Measurements from ENCODE around the gene RNFT2. TPM values are rescaled to one million over a fixed set of nuclear protein-coding genes. Genes with fewer than 3 reads are reported as not detected.

RNFT2 gene
- total RNA-seq, 2 donors from 2014 or later, result 6.3 to 11.8 TPM

DNA sequence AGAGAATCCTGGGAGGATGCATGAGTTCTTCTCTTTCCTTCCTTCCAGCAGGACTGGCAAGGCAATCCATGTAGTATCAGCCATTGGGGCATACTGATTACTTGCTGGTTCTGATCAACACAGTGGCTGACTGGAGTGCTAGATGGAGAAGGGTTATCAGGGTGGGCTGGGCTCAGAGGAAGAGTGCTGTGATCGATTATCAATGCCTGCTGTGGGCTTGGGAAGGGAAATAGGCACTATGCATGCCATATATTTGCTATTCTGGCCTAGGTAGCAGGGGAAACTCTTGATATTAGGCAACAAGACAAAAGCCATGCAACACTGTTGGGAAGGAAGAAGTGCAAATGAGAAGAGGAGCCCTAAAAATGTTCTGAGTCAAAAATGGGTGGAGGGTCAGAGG lies 97.4 kb downstream of the RNFT2 start:
- Histone ChIP-seq H3K27me3 (no peaks in the 10 kb centered on the region), H3K36me3 (no peaks in the 10 kb centered on the region), H3K9ac (ENCODE audit: low read depth in 2 of 2, low read length in 2 of 2) (no peak overlapping the region), H3K27ac (no peak overlapping the region), H3K9me3 (no peaks in the 10 kb centered on the region), H3K4me1 (no peaks in the 10 kb centered on the region), H3K4me3 (no peak overlapping the region)
- TF ChIP-seq, protein P1, sequence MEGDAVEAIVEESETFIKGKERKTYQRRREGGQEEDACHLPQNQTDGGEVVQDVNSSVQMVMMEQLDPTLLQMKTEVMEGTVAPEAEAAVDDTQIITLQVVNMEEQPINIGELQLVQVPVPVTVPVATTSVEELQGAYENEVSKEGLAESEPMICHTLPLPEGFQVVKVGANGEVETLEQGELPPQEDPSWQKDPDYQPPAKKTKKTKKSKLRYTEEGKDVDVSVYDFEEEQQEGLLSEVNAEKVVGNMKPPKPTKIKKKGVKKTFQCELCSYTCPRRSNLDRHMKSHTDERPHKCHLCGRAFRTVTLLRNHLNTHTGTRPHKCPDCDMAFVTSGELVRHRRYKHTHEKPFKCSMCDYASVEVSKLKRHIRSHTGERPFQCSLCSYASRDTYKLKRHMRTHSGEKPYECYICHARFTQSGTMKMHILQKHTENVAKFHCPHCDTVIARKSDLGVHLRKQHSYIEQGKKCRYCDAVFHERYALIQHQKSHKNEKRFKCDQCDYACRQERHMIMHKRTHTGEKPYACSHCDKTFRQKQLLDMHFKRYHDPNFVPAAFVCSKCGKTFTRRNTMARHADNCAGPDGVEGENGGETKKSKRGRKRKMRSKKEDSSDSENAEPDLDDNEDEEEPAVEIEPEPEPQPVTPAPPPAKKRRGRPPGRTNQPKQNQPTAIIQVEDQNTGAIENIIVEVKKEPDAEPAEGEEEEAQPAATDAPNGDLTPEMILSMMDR (IDR thresholded peaks at IDR 0.05), result no peak
- DNase-seq, result no peak
- intact Hi-C loops (cut with DNase I), result no loop called here

DNA sequence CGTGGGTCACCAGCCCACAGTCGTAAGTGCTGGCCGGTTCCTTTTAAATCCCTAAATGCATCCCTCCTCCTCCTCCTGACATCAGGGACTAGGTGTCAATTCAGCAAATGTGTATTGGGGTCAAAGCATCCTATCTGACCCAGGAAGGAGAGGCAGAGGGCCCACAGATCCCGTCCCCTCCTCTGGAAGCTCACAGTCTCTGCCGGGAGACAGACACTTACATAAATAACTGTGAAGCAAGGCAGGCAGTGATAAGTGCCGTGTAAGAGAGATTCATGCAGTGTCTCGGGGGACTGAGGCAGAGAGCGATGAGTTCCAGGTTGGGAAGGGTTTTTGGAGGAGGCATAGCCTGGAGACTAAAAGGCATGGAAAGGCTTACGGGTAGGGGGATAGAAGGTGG lies 99.0 kb downstream of the RNFT2 start:
- Histone ChIP-seq H3K4me3 (no peak overlapping the region), H3K9ac (ENCODE audit: low read depth in 2 of 2, low read length in 2 of 2) (no peak overlapping the region), H3K36me3 (no peaks in the 10 kb centered on the region), H3K27ac (no peak overlapping the region), H3K9me3 (no peaks in the 10 kb centered on the region), H3K4me1 (no peaks in the 10 kb centered on the region), H3K27me3 (no peaks in the 10 kb centered on the region)
- TF ChIP-seq, protein P1 (IDR thresholded peaks at IDR 0.05), result no peak
- intact Hi-C loops (cut with DNase I), result no loop called here
- no peak for DNase-seq

DNA sequence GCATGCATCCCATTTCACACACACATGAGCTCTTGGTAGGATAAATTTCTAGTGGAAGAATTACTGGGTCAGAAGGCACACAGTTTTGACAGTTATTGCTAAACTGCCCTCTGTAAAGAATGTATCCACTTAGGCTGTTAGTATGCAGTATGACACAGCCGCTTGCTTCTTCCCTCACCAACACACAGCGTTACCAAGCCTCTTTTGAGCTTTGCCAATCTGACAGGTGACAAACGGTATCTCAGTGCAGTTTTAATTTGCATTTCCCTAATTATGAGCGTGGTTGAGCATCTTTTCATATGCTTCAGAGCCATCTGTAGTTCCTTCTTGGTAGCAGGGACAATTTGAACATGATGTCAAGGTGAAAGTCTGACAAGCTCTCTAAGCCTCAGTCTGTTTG lies 100.2 kb downstream of the RNFT2 start:
- Histone ChIP-seq H3K27ac (no peak overlapping the region), H3K9me3 (no peaks in the 10 kb centered on the region), H3K4me3 (no peak overlapping the region), H3K9ac (ENCODE audit: low read depth in 2 of 2, low read length in 2 of 2) (no peak overlapping the region), H3K4me1 (no peaks in the 10 kb centered on the region), H3K27me3 (no peaks in the 10 kb centered on the region), H3K36me3 (no peaks in the 10 kb centered on the region)
- TF ChIP-seq, protein P1 (IDR thresholded peaks at IDR 0.05), result no peak
- DNase-seq, result no peak
- intact Hi-C loops (cut with DNase I), result no loop called here

DNA sequence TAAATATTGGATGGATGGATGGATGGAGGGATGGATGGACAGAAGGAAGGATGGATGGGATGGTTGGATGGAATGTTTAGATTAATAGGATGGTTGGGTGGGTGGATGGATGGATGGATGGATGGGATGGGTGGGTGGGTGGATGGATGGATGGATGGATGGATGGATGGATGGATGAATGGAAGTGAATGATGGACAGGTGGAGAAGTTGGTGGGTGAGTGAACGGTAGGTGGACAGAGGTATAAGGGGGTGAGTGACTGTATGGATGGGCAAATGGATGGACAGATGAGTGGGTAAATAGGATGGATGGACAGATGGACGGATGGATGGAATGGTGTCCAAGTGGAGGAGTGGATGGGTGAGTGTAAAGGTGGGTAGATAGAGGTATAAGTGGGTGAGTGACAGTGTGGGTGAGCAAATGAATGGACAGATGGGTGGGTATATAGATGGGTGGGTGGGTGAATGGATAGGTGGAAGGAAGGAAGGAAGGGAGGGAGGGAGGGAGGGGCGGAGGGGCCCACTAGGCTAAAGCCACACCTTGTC lies 101.2 kb downstream of the RNFT2 start:
- DNase-seq, result no peak
- H3K36me3 ChIP-seq, result no peaks in the 10 kb centered on the region
- H3K27me3 ChIP-seq, result no peaks in the 10 kb centered on the region
- H3K9me3 ChIP-seq, result no peaks in the 10 kb centered on the region
- intact Hi-C loops (cut with DNase I), result no loop called here
- no peak overlapping the region for H3K4me3 ChIP-seq
- H3K9ac ChIP-seq (ENCODE audit: low read depth in 2 of 2, low read length in 2 of 2), result no peak overlapping the region
- TF ChIP-seq, protein P1 (IDR thresholded peaks at IDR 0.05), result no peak
- no peaks in the 10 kb centered on the region for H3K4me1 ChIP-seq
- H3K27ac ChIP-seq, result no peak overlapping the region

DNA sequence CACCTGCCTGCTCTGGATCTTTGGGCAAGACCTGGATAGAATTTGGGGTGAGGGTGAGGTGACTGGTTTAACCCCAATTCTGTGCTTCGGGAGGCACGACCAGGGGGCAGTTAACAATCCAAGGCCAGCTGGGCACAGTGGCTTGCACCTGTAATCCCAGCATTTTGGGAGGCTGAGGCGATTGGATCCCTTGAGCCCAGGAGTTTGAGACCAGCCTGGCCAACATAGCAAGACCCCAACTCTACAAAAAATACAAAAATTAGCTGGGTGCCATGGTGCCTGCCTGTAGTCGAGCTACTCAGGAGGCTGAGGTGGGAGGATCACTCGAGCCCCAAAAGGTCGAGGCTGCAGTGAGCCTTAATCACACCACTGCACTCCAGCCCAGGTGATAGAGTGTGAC lies 105.0 kb downstream of the RNFT2 start:
- H3K4me3 ChIP-seq, result no peak overlapping the region
- no peak overlapping the region for H3K9ac ChIP-seq (ENCODE audit: low read depth in 2 of 2, low read length in 2 of 2)
- TF ChIP-seq, protein P1 (IDR thresholded peaks at IDR 0.05), result no peak
- H3K27ac ChIP-seq, result no peak overlapping the region
- no peak for DNase-seq
- H3K27me3 ChIP-seq, result no peaks in the 10 kb centered on the region
- no peaks in the 10 kb centered on the region for H3K9me3 ChIP-seq
- H3K36me3 ChIP-seq, result no peaks in the 10 kb centered on the region
- H3K4me1 ChIP-seq, result no peaks in the 10 kb centered on the region
- intact Hi-C loops (cut with DNase I), result no loop called here

Measured in colonic mucosa (tissue), 4 donors.